LNCaP clone FGC (cell line): Measurements from ENCODE around the gene BCCIP.

ENCODE experiments used
- DNase-seq: peaks from one replicate; pipeline ENCODE4 v3.0.0-alpha.2; 2011; ENCODE audit warnings: low read depth
- H3K4me3 ChIP-seq: 2 replicates; pipeline ENCODE4 v1.5.1; 2011; ENCODE audit warnings: mild to moderate bottlenecking, low read depth, low read length, control low read depth
- CTCF ChIP-seq: IDR thresholded peaks from 2 replicates; pipeline ENCODE4 v1.5.1; 2012; ENCODE audit warnings: mild to moderate bottlenecking; ENCODE audit not compliant: control insufficient read depth, insufficient read depth; ENCODE audit errors: extremely low read depth

BCCIP gene

DNA sequence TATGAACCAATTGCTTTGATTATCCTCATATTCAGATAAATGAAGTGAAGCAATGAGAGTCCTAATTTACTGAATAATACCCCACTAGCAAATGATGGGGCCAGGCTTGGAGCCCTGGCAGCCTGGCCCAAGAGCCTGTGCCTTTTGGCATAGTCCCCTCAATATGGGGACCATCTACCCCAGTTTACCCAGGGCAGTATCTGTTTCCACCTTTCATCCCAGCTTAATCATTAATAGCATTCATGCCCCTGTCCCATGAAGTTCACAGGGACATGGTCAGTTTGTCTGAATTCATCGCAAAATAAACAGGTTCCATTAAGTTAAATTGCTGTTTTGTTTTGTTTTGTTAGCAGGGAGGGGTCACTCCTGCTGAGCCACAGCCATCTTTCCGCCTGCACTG lies 25.5 kb downstream of the BCCIP start:
- TF ChIP-seq CTCF: no peak
- no peak overlapping the region for H3K4me3 ChIP-seq
- no peak for DNase-seq

DNA sequence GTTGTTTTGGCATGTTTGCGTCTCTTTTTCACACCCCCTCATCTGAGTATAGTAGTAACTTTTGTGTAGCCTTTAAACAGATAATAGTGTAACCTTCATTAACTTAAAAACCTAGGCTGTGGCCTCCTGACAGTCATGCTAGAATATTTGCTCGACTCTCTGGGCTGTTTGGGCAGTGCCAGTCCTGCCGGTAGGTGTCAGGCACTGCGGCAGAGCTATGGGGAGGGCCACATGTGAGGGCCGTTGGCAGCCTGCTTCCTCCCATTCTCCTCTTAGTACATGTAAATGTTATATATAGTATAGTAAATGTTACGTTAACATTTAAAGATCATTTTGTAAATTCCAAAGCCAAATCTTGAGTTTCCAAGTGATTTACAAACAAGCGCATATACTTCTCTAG lies 26.1 kb downstream of the BCCIP start:
- H3K4me3 ChIP-seq: no peak overlapping the region
- DNase-seq: no peak
- TF ChIP-seq CTCF: no peak

DNA sequence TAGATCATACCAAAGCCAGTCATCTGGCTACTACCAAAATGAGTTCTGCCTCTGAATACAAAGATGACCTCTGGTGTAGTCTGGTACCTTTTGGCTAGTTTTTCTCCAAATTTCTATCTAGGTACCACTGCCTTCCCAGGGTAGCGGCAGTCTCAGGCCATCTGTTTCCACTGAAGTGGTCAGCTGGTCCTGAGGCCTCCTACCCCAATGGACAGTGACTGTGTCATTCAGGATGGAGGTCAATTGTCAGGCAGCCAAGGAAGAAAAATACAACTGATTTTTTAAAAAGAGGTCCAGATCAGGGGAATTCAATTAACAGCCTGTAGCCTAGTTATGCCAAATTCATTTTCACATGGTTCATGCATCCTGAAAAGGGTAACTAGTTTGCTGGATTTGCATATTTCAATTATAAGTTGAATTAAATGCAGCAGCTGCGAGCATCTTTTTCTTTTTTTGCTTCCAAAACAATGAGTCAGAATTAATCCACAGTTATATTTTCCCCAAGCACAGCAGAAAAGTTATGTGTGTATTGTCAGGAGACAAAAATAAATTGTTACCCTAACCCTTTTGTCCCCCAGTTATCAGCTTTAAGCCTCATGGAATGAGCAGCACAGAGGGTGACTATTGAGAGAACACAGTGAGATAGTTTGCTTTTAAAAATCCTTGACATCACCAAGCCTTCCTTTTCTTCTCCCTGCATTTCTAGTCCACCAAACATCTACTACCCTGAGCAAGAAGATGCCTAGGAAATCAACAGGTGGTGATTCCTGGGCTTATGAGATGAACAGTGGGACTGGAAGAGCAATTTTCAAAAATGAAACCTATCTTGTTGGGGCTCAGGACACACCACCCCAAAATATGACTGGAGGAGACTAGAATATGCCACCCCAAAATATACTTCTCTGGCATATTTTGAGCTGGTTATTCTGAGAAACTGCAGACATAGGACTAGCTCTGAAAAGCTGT lies 27.7 kb downstream of the BCCIP start:
- TF ChIP-seq CTCF: no peak
- H3K4me3 ChIP-seq: no peak overlapping the region
- DNase-seq: no peak

- no peak overlapping the region for H3K4me3 ChIP-seq
- no peak for TF ChIP-seq CTCF
- no peak for DNase-seq
Measured at GRCh38 chr10:125852487-125852886, 29.1 kb downstream of the BCCIP start.

- no peak overlapping the region for H3K4me3 ChIP-seq
- no peak for TF ChIP-seq CTCF
- no peak for DNase-seq
Measured at GRCh38 chr10:125857185-125857760, 33.9 kb downstream of the BCCIP start.

DNA sequence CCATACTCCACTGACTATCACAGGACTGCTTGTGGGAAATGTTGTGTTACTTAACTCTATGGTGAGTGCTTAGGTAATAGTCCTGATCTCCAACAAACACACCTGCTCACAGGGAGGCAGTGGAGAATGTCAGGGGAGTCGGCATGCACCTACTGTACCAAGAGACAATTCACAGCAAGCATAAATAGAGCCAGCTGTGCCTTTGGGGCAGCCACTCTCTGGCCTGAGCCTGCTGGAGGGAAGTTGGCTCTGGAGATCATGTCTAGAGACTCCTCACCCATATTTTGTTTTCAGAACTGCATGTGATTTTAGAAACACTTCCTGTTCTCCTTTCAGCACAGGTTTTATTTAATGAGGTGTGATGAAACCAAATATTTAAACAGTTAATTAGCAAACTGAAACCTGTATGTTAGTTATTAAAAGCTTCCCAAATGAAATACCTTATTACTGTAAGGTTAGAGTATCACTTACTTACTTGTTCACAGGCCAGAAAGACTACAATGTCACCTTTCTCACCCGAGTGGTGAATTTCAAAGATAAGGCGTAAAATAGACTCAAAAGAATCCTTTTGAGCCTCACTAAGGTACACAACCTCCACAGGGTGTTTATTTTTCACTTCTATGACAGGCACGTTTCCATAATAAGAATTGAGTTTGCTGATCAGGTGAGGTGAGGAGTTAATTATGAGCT lies 35.9 kb downstream of the BCCIP start:
- TF ChIP-seq CTCF: no peak

More for the DNA sequence above, 35.9 kb downstream of the BCCIP start:
- no peak overlapping the region for H3K4me3 ChIP-seq
- no peak for DNase-seq
